GM21528 (cell line): ENCODE measurements around the gene PAX7.

ENCODE experiments used
- ATAC-seq: cut with Tn5 transposase; IDR thresholded peaks from one replicate; pipeline ENCODE4 v1.9.1; 2021; ENCODE audit warnings: mild to moderate bottlenecking, moderate library complexity; ENCODE audit not compliant: unreplicated experiment, low FRiP score

PAX7 gene

GRCh38 chr1:18618546-18619466, 11.8 kb upstream of the PAX7 start:
- ATAC-seq: no peak

GRCh38 chr1:18619467-18619835, 11.2 kb upstream of the PAX7 start:
- ATAC-seq: no peak

GRCh38 chr1:18628511-18628910, 2.1 kb upstream of the PAX7 start:
- ATAC-seq: no peak

- ATAC-seq: no peak
These were observed 761 bp upstream of the PAX7 start for GRCh38 chr1:18629659-18630510.

GRCh38 chr1:18631496-18632217, 1.0 kb downstream of the PAX7 start:
- ATAC-seq: no peak

GRCh38 chr1:18632218-18632588, 1.6 kb downstream of the PAX7 start:
- no peak for ATAC-seq

GRCh38 chr1:18632783-18633421, 2.3 kb downstream of the PAX7 start:
- no peak for ATAC-seq

GRCh38 chr1:18633422-18634155, 2.9 kb downstream of the PAX7 start:
- ATAC-seq: no peak

- ATAC-seq: no peak
These were observed 3.6 kb downstream of the PAX7 start for GRCh38 chr1:18634276-18634675.

GRCh38 chr1:18635070-18635577, 4.5 kb downstream of the PAX7 start:
- ATAC-seq: no peak

GRCh38 chr1:18635891-18636595, 5.4 kb downstream of the PAX7 start:
- no peak for ATAC-seq

GRCh38 chr1:18636596-18637508, 6.2 kb downstream of the PAX7 start:
- no peak for ATAC-seq

GRCh38 chr1:18637511-18637960, 6.9 kb downstream of the PAX7 start:
- no peak for ATAC-seq

- no peak for ATAC-seq
These were observed 7.6 kb downstream of the PAX7 start for GRCh38 chr1:18637962-18638834.

GRCh38 chr1:18638835-18639364, 8.3 kb downstream of the PAX7 start:
- no peak for ATAC-seq

- no peak for ATAC-seq
These were observed 8.9 kb downstream of the PAX7 start for GRCh38 chr1:18639368-18640055.
